HL-60 (cell line): ENCODE results near the gene LRRIQ1.

Experiments used
- DNase-seq, 2 experiments: peaks; one replicate each; pipeline ENCODE4 v3.0.0-alpha.2; 2010 to 2020; ENCODE audit warnings: low read depth in 1 of 2, low spot score in 1 of 2
- H3K27ac ChIP-seq: fragments of 250-450 bp; sonication (Bioruptor Pico); replicated peaks from 2 replicates; pipeline ENCODE4 v1.5.1; 2020; ENCODE audit warnings: mild to moderate bottlenecking, moderate library complexity
- H3K27me3 ChIP-seq: fragments of 250-450 bp; sonication (Bioruptor Pico); 2 replicates; pipeline ENCODE4 v1.5.1; 2021; ENCODE audit warnings: mild to moderate bottlenecking, moderate library complexity; ENCODE audit not compliant: insufficient read depth, poor library complexity, severe bottlenecking
- H3K4me3 ChIP-seq: replicated peaks from 2 replicates; pipeline ENCODE4 v1.5.1; 2011; ENCODE audit warnings: mild to moderate bottlenecking, control low read depth, low read length; ENCODE audit not compliant: insufficient read depth
- GABPA ChIP-seq: IDR thresholded peaks from 2 replicates; pipeline ENCODE4 v1.6.1; 2012; ENCODE audit warnings: low read depth
- POLR2AphosphoS5 ChIP-seq: IDR thresholded peaks from 2 replicates; pipeline ENCODE4 v1.6.1; 2012; ENCODE audit warnings: low read depth
- SPI1 ChIP-seq: IDR thresholded peaks from 2 replicates; pipeline ENCODE4 v1.6.1; 2012; ENCODE audit warnings: low read depth, mild to moderate bottlenecking, borderline replicate concordance
- long read RNA-seq: library from polyadenylated mRNA; unstranded; transcript quantifications from one replicate; pipeline ENCODE4 v2.0.0, GENCODE V29; 2020
- TF ChIP-seq, protein P1 (sequence below): IDR thresholded peaks from one replicate; pipeline ENCODE4 v1.5.1; 2011; ENCODE audit warnings: low read length, control low read depth, inconsistent platforms; ENCODE audit not compliant: insufficient read depth
- TF ChIP-seq, protein P2 (sequence below): IDR thresholded peaks from 2 replicates; pipeline ENCODE4 v1.6.1; 2012; ENCODE audit warnings: low read depth; ENCODE audit not compliant: insufficient replicate concordance

The LRRIQ1 gene, protein sequence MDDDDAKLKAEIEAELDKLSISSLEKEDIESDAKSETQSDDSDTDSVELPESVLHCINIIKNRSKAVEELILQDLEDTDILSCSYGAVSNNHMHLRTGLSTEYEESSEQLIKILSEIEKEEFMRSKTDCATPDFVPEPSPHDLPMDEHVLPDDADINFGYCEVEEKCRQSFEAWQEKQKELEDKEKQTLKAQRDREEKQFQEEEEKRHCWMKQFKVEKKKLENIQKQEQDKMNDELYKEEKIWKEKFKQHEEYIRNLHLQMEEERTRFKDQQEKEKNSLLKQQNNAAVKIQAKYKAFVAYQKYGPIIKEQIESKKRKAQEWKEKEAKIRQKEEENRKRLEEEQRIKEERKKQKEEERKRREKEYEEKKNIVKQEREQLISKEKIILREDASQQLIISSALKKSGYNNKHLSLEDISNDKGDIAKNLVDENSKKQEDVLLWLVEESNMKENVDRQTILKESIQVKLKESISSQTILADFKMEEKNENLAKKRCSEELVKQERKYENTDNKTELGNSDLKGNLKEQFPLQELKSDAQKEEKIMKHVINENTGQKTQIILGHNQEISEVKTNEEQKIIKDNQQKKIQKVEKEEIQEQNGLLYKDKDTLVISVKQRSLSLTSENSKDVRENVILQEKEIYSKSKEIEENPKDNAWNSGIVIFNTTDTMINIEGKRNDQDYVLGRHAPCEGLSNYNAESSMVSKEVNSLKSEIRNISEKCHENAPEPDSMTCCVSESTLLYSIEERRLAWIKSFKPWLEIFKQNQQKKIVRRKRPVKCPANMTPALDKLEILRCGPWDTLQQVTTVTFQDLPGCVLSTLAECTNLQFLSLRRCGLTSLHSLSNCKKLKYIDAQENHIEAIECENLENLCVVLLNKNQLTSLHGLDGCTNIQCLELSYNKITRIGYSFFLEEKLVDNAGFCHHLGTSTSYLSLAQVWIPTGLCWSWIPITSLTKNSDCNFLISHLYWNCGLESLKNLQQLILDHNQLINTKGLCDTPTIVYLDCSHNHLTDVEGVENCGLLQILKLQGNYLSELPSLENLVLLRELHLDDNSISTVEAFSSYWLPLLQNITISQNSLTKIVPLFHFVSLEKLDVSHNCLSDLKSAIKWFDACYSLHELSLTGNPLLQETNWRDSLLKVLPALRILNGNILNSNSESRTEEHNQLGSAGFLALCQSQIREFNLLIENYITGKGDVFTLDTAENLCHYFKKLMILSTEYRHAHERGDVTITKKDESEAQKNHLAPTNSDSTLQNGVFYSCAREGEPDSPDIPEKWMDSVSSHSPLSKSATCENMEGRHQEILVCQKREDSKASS (N-terminal part only)
- long read RNA-seq: 0 reads

DNA sequence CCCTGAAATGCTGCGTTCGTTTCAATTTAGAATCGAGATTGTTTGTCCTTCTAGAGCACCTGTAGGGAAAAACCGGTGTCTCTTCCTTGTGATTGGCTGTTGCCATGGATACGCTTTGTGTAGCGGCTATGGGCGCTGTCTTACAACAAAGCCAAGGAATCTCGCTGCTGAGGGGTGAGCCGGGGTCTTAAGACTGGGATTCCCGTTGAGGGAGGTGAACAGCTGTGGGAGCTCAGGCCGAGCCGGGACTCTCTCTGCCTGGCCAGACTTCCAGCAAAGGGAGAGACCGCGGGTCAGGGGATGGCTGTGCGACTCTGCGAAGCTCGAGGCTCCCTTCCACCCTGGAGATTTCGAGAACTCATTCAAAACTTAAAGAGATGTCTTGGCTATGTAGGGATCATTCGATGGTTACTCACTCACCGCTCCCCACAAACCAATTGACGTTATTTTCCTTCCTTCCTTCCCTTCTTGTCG lies at the start of gene LRRIQ1, which contains the start of gene TSPAN19:
LRRIQ1 (plus strand) TSS at position 118 of the 474 bp plus-strand sequence. CDS start 1,826 bp downstream, outside the sequence.
TSPAN19 (minus strand) TSS at position 44 of the 474 bp plus-strand sequence. CDS start 6,331 bp downstream, outside the sequence.
- H3K27ac ChIP-seq: no peak within 1 kb of the TSS
- TF ChIP-seq, protein P1, sequence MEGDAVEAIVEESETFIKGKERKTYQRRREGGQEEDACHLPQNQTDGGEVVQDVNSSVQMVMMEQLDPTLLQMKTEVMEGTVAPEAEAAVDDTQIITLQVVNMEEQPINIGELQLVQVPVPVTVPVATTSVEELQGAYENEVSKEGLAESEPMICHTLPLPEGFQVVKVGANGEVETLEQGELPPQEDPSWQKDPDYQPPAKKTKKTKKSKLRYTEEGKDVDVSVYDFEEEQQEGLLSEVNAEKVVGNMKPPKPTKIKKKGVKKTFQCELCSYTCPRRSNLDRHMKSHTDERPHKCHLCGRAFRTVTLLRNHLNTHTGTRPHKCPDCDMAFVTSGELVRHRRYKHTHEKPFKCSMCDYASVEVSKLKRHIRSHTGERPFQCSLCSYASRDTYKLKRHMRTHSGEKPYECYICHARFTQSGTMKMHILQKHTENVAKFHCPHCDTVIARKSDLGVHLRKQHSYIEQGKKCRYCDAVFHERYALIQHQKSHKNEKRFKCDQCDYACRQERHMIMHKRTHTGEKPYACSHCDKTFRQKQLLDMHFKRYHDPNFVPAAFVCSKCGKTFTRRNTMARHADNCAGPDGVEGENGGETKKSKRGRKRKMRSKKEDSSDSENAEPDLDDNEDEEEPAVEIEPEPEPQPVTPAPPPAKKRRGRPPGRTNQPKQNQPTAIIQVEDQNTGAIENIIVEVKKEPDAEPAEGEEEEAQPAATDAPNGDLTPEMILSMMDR: no peak
- TF ChIP-seq, protein P2, sequence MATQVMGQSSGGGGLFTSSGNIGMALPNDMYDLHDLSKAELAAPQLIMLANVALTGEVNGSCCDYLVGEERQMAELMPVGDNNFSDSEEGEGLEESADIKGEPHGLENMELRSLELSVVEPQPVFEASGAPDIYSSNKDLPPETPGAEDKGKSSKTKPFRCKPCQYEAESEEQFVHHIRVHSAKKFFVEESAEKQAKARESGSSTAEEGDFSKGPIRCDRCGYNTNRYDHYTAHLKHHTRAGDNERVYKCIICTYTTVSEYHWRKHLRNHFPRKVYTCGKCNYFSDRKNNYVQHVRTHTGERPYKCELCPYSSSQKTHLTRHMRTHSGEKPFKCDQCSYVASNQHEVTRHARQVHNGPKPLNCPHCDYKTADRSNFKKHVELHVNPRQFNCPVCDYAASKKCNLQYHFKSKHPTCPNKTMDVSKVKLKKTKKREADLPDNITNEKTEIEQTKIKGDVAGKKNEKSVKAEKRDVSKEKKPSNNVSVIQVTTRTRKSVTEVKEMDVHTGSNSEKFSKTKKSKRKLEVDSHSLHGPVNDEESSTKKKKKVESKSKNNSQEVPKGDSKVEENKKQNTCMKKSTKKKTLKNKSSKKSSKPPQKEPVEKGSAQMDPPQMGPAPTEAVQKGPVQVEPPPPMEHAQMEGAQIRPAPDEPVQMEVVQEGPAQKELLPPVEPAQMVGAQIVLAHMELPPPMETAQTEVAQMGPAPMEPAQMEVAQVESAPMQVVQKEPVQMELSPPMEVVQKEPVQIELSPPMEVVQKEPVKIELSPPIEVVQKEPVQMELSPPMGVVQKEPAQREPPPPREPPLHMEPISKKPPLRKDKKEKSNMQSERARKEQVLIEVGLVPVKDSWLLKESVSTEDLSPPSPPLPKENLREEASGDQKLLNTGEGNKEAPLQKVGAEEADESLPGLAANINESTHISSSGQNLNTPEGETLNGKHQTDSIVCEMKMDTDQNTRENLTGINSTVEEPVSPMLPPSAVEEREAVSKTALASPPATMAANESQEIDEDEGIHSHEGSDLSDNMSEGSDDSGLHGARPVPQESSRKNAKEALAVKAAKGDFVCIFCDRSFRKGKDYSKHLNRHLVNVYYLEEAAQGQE: no peak
- no peak for TF ChIP-seq POLR2AphosphoS5
- no peak for TF ChIP-seq GABPA
- TF ChIP-seq SPI1: no peak
- H3K27me3 ChIP-seq: no peaks in the 10 kb centered on the region
- peak in 1 of 2 experiments; percentile 5 for DNase-seq
- peak within 1 kb of the TSS; percentile 28 for H3K4me3 ChIP-seq

DNA sequence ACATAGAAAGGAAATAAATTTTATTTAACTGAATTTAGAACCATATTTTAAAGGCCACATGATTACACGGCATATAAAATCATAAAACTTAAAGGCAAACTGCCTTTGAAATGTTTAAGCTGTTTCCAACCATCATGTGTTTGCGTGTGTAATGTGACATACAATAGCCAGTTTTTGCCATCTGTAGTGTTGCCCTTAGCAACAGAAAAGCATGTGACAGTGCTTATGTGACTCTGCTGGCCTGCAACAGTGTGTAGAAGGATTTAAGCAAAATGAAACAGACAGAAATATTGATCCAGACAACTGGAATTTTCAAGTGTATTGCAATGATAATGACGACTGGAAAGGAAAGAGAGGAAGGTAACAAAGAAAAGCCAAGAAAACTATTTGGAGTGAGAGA lies 49.6 kb upstream of the LRRIQ1 start:
- Histone ChIP-seq H3K27me3 (no peaks in the 10 kb centered on the region), H3K27ac (no peak overlapping the region), H3K4me3 (no peak overlapping the region)
- DNase-seq: no peak
- TF ChIP-seq, protein P1: no peak
- TF ChIP-seq, protein P2: no peak
- TF ChIP-seq POLR2AphosphoS5: no peak
- no peak for TF ChIP-seq SPI1

DNA sequence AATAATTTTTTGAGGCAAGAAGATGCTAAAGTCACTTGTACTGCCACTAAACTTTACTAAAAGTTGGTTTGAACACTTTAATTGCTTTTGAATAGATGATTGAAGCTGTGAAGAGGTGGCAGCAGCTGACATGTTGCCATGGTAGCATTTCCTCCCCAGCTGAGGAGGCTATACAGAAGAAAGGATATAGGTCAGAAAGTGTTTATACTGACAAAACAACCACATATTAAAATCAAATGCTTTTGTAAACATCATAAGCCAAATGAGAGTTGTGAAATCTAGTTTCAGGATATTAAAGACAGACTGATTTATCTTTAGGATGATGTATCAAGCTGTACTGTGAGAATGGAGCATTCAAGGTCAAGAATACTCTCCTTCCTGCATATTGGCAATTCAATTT lies 41.7 kb upstream of the LRRIQ1 start:
- no peak overlapping the region for H3K4me3 ChIP-seq
- H3K27ac ChIP-seq: no peak overlapping the region
- H3K27me3 ChIP-seq: no peaks in the 10 kb centered on the region
- TF ChIP-seq POLR2AphosphoS5 (no peak), GABPA (no peak), SPI1 (no peak)
- TF ChIP-seq, protein P1: no peak
- TF ChIP-seq, protein P2: no peak
- no peak for DNase-seq
